Colonic mucosa (tissue), 4 donors: ENCODE results near the gene ANO8. TPM values are rescaled to one million over a fixed set of nuclear protein-coding genes. Genes with fewer than 3 reads are reported as not detected.
"Not testable (repeated sequence)": the region's sequence is repeated elsewhere in the genome, so short reads cannot be mapped to it uniquely, and the experiment has no call there.

Experiments used
- DNase-seq: peaks from one replicate; pipeline ENCODE4 v3.0.0-alpha.2; 2020
- H3K27ac ChIP-seq: fragments of 200-600 bp; one replicate; pipeline ENCODE4 v1.8.0; 2021
- H3K27me3 ChIP-seq: fragments of 200-600 bp; one replicate; pipeline ENCODE4 v1.8.0; 2021
- H3K36me3 ChIP-seq: fragments of 200-600 bp; one replicate; pipeline ENCODE4 v1.8.0; 2021
- H3K4me1 ChIP-seq: fragments of 200-600 bp; one replicate; pipeline ENCODE4 v1.8.0; 2021; ENCODE audit warnings: mild to moderate bottlenecking
- H3K4me3 ChIP-seq: fragments of 200-600 bp; one replicate; pipeline ENCODE4 v1.8.0; 2021
- H3K9ac ChIP-seq, 2 donors: one replicate each; pipeline ENCODE4 v1.7.0; 2013; ENCODE audit warnings: control low read depth in 2 of 2, low read depth in 2 of 2, low read length in 2 of 2
- H3K9me3 ChIP-seq: fragments of 200-600 bp; one replicate; pipeline ENCODE4 v1.8.0; 2021
- intact Hi-C: fragments of 100-400 bp; cut with DNase I; formaldehyde crosslinking; loops from one replicate; pipeline ENCODE4 v1.14.1; 2022
- total RNA-seq, 2 donors: library from RNA; stranded (reverse); fragmentation: NEBNext Ultra II Directional in 1 of 2; extraction: Animal tissue kit (Norgen Biotek cat#: 25700) in 1 of 2; gene quantifications; one replicate each; pipeline ENCODE4 v1.2.1, GENCODE V29; 2021
- TF ChIP-seq, protein P1 (sequence below): fragments of 200-600 bp; IDR thresholded peaks from one replicate; pipeline ENCODE4 v1.8.0; 2022; ENCODE audit warnings: antibody characterized with exemption, mild to moderate bottlenecking
- donor health status: healthy.
- donor health status: DM: no; HTN: no; CAD: no.
- donor health status: DM: no; HTN: no; CAD: no.

ANO8 gene
- total RNA-seq, 2 donors from 2014 or later, result 8.9 to 13.7 TPM

- Histone ChIP-seq H3K27me3 (no peaks in the 10 kb centered on the region), H3K9me3 (no peaks in the 10 kb centered on the region), H3K9ac (no peak overlapping the region), H3K4me3 (no peak overlapping the region), H3K4me1 (peaks cover 15% of the 10 kb centered on the region), H3K27ac (no peak overlapping the region), H3K36me3 (no peaks in the 10 kb centered on the region)
- intact Hi-C loops, result no loop called here
- no peak for DNase-seq
- TF ChIP-seq, protein P1, sequence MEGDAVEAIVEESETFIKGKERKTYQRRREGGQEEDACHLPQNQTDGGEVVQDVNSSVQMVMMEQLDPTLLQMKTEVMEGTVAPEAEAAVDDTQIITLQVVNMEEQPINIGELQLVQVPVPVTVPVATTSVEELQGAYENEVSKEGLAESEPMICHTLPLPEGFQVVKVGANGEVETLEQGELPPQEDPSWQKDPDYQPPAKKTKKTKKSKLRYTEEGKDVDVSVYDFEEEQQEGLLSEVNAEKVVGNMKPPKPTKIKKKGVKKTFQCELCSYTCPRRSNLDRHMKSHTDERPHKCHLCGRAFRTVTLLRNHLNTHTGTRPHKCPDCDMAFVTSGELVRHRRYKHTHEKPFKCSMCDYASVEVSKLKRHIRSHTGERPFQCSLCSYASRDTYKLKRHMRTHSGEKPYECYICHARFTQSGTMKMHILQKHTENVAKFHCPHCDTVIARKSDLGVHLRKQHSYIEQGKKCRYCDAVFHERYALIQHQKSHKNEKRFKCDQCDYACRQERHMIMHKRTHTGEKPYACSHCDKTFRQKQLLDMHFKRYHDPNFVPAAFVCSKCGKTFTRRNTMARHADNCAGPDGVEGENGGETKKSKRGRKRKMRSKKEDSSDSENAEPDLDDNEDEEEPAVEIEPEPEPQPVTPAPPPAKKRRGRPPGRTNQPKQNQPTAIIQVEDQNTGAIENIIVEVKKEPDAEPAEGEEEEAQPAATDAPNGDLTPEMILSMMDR, result no peak
Measured at GRCh38 chr19:17300992-17301619, 33.5 kb downstream of the ANO8 start.

- Histone ChIP-seq H3K9ac (no peak overlapping the region), H3K4me3 (no peak overlapping the region), H3K27me3 (no peaks in the 10 kb centered on the region), H3K36me3 (no peaks in the 10 kb centered on the region), H3K27ac (no peak overlapping the region), H3K4me1 (no peaks in the 10 kb centered on the region), H3K9me3 (no peaks in the 10 kb centered on the region)
- TF ChIP-seq, protein P1, result no peak
- intact Hi-C loops, result loop anchor here (10.0 kb wide), 1 partner anchor 168 kb away; the partner anchor contains the start of gene NXNL1
- DNase-seq, result no peak
Measured at GRCh38 chr19:17296976-17297375, 37.7 kb downstream of the ANO8 start.

DNA sequence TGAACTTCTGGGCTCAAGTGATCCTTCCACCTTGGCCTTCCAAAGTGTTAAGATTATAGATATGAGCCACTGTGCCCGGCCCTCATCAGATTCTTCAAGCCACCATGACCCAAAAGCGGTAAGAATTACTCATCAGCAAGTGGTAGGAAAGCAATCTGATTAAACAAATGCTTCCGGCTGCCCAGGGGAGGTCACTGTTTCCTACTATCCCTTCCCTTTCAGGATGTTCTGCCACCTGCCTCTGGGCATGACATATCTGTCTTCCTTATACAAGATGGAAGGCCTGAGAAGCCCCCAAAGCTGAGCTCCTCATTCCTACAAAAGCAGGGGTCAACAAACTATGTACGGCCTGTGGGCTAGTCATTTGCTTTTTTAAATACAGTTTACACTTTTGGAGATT lies 38.4 kb downstream of the ANO8 start:
- H3K27ac ChIP-seq, result no peak overlapping the region
- no peaks in the 10 kb centered on the region for H3K36me3 ChIP-seq
- intact Hi-C loops, result loop anchor here (10.0 kb wide), 1 partner anchor 169 kb away; the partner anchor contains the start of gene NXNL1

DNA sequence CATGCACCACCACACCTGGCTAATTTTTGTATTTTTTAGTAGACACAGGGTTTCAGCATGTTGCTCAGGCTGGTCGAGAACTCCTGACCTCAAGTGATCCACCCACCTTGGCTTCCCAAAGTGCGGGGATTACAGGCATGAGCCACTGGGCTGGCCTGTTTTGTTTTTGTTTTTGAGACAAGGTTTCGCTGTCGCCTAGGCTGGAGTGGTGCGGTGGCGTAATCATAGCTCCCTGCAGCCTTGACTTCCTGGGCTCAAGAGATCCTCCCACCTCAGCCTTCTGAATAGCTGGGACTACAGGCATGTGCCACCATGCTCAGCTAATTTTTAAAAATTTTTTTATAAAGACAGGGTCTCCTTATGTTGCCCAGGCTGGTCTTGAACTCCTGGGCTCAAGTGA lies 39.1 kb downstream of the ANO8 start:
- H3K9ac ChIP-seq, H3K4me1 ChIP-seq, H3K9me3 ChIP-seq, H3K27ac ChIP-seq, H3K4me3 ChIP-seq, H3K27me3 ChIP-seq, DNase-seq, H3K36me3 ChIP-seq: not testable (repeated sequence)
- intact Hi-C loops, result loop anchor here (10.0 kb wide), 1 partner anchor 169 kb away; the partner anchor contains the start of gene NXNL1

More for the DNA sequence above, 38.4 kb downstream of the ANO8 start:
- no peaks in the 10 kb centered on the region for H3K27me3 ChIP-seq
- no peak overlapping the region for H3K4me3 ChIP-seq
- no peaks in the 10 kb centered on the region for H3K4me1 ChIP-seq
- DNase-seq, result no peak
- no peak overlapping the region for H3K9ac ChIP-seq
- no peaks in the 10 kb centered on the region for H3K9me3 ChIP-seq
- TF ChIP-seq, protein P1, result no peak

DNA sequence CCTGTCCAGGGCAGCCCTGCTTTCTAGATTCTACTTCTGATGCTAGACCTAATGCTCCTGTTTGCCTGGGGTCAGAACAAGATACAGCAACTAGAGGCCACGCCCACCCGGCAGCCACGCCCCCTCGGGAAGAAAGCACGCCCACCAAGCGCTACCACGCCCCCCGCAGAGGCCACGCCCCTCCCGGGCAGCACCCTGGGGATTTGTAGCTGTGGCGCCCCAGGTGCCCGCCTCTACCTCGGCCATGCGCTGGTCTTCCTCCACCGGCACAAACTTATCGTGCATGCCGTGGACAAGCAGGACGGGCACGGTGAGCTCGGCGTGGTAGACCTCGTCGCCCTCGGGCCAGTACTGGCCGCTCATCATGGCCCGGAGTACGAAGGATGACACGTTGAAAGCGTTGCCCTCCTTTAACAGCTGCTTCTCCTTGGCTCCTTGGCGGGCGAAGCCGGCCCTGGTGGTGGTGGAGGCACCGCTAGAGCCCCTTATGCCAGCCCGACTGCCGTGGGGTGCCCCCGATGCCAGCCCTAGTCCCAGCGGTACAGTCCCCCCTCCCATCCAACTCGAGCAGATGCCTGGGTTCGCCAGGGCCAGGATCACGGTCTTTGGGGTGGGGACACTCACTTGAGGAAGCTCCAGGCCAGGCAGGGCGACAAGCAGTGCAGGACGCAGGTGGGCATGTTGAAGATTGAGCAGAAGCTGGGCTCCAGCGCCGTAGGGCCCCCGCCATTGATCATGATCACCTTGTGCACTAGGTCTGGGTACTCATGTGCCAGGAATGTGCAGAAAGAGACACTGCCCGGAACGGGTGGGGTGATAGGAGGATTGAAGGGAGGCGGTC lies 40.4 kb downstream of the ANO8 start:
- Histone ChIP-seq H3K4me1 (no peaks in the 10 kb centered on the region), H3K27me3 (no peaks in the 10 kb centered on the region), H3K4me3 (no peak overlapping the region), H3K36me3 (no peaks in the 10 kb centered on the region), H3K9ac (peak overlapping the region in 1 of 2 donors; percentile 24), H3K9me3 (no peaks in the 10 kb centered on the region), H3K27ac (no peak overlapping the region)
- TF ChIP-seq, protein P1, result no peak
- intact Hi-C loops, result loop anchor here (5.0 to 10.0 kb wide), 2 partner anchors 93 to 171 kb away; partner anchors contain the start of gene NXNL1
- DNase-seq, result peak; percentile 62
